HK-2 (cell line): ENCODE results near the gene MMP17.
A peak's percentile ranks its signal among the peaks of the same experiment; 100 is the strongest.
"Not testable (repeated sequence)": the region's sequence is repeated elsewhere in the genome, so short reads cannot be mapped to it uniquely, and the experiment has no call there.

Experiments used
- DNase-seq: peaks from one replicate; pipeline ENCODE4 v3.0.0-alpha.2; 2018; ENCODE audit not compliant: unreplicated experiment

The MMP17 gene

DNA sequence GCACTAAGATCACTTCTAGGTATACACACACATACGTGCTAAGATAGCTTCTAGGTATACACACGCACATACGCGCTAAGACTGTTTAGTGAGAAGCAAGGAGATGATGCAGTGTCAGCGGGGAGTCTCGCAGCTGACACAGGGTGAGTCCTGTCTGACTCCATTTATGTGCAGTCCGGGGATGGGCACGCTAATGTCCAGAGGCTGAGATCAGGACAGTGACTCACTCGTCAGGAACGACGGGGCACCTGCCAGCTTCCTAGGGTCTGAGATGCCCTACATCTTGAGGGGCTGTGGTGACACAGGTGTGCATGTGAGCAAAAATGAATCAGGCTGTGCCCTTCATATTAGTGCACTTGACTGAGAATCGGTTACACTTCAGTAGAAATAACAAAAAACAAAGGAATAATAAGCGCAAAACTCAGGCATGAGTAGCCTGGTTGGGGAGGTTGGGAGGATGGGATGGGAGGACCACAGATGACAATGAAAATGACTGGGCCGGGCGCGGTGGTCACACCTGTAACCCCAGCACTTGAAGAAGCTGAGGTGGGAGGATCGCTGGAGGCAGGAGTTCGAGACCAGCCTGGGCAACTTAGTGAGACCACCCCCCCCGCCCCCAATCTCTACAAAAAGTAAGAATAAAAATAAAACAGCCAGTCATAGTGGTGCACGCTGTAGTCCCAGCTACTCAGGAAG lies 37.1 kb downstream of the MMP17 start:
- peak; percentile 80 for DNase-seq

DNA sequence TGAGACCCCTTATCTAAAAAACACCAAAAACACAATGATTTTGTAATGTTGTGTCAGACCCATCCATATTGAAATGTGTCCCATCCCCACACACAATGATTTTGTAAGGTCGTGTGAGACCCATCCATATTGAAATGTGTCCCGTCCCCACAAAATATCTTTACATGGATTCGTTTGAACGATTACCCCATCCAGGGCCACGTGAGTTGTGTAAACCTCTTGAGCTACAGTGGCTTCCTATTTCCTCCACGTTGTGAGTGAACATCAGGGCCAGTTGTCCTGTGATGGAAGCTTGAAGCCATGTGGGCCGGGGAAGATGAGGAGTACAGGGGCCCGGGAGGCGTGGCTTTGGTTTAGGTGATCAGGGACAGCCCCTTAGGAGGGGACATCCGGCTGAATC lies 39.3 kb downstream of the MMP17 start:
- DNase-seq: no peak

DNA sequence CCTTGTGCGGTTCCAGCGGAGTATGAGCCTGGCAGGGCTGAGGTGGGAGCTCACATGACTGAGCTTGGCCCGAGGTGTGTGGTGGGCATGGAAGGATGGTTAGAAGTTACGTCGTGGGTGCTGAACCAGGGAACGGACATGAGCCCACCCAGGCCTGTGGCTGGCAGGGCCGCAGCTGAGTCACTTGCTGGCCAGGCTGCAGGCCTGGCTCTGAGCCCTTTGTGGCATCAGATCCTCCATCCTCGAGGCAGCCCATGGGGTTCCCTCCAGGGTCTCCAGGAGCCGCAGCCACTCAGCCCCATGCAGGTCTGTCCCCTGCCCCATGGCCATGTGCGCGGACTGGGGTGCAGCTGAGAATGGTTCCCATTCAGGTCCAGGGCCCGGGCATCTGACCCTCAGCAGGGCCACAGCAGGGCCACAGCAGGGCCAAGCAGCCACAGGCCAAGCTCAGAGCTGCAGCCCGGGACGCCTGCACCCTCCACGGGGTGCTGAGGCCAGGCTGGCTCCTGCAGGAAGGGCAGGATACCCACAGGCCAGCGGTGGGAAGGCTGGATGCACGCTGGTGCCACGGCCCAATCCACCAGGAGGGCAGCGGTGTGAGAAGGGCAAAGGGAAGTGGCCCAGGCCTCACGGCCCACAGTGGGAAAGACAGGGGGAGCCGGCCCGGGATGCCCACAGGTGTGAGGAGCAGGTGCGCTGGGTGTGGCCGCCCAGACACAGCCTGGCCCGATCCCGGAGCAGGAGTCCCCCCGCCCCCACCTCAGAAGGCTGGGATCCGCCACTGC lies 39.9 kb downstream of the MMP17 start:
- DNase-seq: no peak

DNA sequence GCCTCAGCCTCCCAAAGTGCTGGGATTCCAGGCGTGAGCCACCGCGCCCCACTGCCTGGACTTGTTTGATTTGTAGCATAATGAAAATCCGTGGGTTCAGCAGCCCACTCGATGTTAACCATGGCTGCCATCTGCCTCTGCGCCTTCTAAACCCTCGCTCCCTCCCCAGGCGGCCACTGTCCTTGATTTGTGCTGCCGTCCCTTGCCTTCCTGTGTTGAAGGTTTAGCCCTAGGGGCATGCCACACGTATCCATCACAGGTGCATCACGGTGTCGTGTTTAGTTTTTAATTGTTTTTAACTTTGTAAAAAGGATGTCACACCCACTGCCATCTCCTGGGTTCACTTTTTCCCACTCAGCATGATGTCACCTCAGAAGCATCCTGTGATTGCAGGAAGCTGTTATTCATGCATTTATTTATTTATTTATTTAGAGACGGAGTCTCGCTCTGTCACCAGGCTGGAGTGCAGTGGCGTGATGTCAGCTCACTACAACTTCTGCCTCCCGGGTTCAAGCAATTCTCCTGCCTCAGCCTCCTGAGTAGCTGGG lies 41.8 kb downstream of the MMP17 start:
- DNase-seq: no peak

DNA sequence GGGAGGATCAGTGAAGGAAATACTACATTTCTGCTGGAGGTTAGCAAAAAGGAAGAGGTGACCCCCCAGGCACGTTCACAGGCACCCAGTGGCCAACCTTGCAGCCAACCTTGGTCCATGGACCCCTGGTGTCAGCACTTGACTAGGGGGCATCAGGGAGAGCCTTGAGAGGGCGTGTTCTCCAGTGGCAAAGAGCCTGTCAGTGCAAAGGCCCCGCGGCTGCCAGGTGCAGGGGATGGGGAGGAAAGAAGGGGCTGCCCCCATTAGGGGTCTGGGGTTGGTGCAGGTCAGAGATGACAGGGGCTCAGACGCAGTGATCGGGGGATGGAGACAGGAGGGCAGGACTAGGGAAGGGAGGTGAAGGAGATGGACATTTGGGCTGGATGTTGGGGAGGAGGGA lies 43.5 kb downstream of the MMP17 start:
- no peak for DNase-seq

DNA sequence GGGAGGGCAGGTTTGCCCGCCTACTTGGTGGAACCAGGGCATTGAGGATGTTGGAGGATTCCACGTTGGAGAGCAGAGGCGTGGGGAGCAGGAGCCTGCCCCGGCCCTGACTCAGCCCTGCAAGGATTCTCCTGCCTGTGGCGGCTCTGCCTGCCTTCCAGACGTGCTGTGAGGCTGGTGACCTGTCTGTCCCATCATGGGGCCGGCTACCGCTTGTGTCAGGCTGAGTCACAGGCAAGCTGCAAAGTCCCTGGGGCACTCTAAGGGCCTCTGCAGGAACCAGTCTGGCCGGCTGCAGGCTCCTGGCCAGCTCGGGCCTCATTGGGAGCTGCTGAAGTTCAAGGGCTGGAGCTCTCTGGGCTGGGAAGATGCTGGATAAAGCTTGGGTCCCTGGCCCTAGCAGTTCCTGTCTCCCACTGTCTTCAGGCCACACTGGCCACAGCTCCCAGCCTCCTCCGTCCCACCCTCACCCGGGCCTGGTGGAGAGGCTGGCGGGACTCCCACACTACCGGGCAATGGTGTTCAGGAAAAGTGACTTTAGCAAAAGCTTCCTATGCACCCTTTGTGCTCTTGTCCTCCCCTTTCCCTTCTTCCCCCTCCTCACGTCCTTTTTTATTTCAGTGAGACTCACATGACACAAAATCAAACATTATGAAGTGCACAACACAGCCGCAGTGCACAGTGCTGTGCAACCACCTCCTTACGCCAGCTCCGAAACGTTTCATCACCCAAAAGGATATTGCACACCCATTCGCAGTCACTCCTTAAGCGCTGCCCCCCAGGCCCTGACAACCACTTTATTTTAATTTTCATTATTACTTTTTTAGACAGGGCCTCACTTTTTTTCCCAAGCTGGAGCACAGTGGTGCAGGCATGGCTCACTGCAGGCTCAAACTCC lies 44.2 kb downstream of the MMP17 start:
- peak; percentile 83 for DNase-seq

DNA sequence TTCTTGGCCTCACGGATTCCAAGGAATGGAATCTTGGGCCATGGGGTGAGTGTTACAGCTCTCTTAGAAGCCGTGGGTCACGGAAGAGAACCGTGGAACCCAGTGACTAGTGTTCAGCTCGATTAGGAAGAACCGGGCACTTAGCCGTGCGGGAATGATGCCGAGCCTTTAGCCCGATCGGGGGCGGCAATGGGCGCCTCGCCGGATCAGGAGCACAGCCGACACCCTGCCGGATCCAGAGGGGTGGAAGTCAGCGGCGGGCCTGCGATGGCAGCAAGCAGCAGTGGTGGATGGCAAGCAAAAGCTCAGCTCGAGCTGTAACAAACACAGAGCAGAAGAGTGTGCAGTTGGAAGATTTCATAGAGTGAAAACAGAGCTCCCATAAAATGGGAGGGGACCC lies 45.1 kb downstream of the MMP17 start:
- DNase-seq: no peak

DNA sequence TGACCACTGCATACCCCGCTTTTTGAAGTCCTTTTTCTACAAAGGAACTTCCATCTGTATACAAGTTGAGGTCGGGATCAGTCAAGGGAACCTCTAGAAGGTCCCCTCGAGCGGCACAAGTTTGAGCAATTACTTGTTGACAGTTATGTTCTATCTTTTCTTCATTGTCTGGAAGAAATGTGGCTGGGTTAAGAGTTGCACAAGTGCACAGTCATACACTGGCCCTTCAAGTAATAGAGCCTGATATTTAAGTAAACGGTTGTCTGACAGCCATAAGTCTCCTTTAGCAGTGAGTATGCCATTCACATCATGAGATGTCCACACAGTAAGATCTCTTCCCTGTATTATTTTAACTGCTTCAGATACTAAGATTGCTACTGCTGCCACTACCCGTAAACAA lies 46.8 kb downstream of the MMP17 start:
- not testable (repeated sequence) for DNase-seq

DNA sequence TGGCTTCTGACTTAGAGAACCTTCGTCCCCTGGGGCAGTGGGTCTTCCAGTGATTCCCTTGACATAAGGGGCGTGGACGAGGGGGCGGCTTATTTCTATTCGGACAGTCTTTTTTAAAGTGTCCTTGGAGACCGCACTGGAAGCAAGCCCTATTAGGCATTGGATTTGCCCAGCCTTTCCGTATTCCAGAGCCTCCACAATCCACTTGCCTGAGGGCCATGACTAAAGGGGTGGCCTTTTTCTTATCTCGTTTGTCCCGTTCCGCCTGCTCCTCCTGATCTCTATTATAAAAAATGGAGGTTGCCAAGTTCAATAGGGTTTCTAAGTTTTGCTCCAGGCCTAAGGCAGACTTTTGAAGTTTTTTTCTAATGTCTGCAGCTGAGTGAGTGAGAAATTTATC lies 49.0 kb downstream of the MMP17 start:
- DNase-seq: not testable (repeated sequence)

DNA sequence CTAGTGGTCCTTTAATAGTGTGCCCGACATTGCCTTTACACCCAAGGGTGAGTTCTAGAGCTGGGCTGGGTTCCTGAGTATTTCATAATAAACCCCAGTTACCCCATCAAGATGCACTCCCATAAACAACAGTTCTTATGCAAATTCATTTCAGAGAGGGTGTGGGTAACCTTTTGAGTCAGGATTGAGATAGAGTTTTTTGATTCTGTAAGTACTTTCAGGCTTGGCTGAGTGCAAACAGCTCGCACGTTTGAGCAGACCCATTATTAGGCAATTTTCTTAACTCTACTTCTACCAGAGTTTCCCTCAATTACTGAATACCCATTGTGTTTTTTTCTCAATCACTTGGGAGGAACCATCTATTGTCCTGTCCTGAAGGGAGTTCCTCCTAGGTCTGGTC lies 50.2 kb downstream of the MMP17 start:
- not testable (repeated sequence) for DNase-seq

DNA sequence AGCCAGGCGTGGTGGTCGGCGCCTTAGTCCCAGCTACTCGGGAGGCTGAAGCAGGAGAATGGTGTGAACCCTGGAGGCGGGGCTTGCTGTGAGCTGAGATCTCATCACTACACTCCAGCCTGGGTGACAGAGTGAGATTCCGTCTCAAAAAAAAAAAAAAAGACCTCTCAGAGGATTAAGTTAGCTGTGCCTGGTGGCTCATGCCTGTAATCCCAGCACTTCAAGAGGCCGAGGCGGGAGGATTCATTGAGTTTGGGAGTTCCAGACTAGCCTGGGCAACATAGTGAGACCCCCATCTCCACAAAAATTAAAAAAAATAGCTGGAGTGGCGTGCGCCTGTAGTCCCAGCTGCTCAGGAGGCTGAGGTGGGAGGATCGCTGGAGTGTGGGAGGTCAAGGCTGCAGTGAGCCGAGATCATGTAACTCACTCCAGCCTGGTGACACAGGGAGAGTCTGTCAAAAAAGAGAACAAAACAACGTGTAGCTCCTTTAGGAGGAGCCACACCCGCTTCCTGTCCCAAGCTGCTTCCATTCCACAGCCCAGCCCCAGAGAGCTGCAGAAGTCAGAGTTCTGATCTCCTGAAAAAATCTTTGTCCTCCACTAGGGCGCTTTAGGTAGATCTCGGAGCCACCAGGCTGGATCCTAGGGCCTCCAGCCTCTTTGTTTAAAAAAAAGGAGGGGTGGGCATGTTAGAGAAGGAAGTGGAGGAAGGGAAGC lies 54.8 kb downstream of the MMP17 start:
- no peak for DNase-seq

DNA sequence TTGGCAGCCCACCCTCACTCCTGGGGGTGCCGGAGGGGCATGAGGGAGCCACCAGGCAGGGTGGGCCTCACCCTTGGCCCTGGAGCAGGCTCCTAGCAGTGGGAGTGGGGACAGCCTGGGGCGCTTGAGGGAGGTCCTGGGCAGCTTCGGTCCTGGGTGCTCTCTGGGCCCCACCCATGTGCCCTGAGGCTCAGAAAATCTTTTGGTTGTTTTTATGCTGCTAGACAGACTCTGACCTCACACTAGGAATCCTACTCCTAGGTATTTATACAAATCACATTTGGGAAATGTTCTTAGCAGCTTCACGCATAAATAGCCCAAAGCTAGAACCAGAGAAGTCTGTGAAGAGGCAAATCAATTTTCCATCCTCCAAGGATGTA lies 55.3 kb downstream of the MMP17 start:
- DNase-seq: no peak

DNA sequence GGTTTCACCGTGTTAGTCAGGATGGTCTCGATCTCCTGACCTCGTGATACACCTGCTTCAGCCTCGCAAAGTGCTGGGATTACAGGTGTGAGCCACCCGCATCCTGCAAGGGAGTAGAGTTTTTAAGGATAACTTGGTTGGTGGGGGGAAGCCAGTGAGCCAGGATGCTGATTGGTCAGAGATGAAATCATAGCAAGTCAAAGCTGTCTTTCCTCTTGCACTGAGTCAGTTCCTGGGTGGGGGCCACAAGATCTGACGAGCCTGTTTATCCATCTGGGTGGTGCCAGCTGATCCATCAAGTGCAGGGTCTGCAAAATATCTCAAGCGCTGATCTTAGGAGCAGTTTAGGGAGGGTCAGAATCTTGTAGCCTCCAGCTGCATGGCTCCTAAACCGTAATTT lies 56.9 kb downstream of the MMP17 start:
- DNase-seq: not testable (repeated sequence)

DNA sequence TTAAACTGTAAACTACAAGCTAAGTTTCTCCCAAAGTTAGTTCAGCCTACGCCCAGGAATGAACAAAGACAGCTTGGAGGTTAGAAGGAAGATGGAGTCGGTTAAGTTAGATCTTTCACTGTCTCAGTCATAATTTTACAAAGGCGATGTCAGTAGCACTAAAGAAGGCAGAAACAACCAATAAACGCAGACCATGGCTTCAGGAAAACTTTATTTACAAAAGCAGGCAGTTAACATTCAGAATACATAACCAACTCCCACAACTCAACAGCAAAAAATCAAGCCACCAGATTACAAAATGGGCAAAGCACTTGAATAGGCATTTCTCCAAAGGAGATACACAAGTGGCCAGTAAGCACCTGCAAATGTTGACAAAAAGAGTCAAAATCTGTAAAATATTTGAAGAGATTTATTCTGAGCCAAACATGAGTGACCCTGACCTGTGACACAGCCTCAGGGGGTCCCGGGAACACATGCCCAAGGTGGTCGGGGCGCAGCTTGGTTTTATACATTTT lies 57.4 kb downstream of the MMP17 start:
- no peak for DNase-seq

DNA sequence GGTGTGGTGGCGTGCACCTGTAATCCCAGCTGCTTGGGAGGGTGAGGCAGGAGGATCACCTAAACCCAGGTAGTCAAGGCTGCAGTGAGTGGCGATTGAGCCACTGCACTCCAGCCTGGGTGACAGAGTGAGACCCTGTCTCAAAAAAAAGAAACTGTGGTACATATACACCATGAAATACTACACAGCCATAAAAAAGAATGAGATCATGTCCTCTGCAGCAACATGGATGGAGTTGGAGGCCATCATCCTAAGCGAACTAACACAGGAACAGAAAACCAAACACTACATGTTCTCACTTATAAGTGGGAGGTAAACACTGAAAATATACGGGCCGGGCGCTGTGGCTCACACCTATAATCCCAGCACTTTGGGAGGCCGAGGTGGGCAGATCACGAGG lies 63.5 kb downstream of the MMP17 start:
- DNase-seq: not testable (repeated sequence)

DNA sequence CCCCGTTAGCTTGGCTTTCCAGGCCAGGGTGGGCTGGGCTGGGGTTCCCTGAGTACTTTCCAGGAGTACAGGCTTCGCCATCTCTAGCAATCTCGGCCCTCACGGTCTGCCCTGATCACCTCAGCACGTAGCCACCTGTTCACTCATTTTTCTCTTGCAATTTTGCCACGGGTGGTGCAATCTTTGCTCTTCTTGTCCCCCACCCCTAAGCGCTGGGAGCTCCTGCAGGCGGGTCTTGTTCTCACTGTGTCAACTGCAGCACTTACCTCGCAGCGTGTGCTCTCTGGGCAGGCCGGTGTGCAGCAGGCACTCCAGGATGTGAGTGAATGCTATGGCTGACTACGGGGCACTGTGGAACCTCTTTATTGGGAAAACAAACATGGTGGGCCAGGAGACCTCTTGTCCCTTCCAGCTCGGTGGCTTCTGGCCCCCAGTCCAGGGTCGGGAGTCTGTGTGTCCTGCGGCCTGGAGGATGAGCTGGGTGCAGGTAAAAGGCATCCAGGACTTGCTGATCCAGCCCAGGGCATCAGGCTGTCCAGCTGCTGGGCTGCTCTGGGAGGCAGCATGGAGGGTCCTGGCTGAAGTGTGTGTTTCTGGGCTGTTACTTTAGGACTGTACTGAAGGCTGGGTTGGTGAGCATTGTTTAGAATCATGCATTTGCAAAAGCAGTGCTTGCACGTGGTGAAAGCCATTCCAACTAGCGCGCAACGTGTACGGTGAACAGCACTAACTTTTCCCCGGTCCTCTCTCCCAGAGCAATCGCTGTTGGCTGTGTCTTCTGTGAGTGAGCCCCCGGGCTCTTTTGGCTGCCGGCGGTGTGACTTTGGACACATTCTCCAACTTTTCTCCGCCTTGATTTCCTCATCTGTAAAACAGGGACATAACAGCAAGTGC lies 64.8 kb downstream of the MMP17 start:
- DNase-seq: no peak

DNA sequence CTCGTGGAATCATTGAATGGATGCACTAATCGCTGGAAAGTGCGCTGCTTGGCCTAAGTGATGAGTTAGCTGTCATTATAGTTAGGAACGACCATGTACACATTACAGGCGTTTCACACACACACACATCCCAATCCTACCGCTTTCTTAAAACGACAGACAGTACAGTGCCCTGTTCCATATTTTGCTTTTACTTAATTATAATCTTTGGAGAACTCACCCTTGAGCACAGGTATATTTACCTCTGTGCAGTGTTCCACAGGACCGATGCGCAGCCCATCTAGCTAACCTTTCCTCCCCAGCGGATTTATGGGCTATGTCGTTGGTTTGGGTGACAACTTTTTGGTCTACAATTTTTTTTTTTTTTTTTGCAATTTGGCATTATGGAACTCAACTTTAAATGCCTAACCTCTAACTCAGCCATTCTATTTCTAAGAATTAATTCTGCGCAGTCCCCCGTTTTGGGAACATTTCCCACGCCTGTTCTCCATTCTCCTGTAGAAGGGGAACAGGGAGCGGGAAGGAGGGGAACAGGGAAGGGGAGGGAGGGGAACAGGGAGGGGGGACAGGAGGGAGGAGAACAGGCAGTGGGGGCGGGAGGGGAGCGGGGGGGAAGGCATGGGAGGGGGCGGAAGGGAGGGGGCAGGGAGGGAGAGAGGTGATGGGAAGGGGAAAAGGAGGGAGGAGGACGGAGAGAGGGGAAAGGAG lies 65.6 kb downstream of the MMP17 start:
- DNase-seq: no peak

DNA sequence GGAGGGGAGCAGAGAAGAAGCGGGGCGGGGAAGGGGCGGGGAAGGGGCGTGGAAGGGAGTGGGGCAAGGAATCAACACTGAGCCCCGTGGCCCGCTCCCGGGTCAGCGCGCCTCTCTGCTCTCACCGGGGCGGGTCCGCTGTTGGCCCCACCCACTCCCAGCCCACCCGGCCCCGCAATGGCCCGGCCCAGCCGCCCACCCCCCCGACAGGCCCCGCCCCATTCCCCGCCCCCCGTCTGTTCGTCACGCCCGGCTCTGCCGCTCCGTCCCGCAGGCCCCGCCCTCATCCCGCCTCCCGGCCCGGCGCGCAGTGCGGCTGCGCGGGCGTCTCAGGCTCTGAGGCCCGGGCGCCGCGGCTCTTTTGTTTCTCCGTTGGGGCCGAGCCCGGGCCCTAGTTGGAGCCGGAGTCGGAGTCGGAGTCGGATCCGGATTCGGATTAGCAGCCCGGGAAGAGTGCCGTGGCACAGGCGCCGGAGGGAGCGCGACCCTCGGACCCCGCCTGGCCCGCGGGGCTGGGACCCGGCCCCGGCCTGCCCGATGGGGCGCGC lies 66.2 kb downstream of the MMP17 start, which contains the start of gene ULK1:
TSS of gene ULK1 (plus strand) at position 310 of the 548 bp plus-strand sequence. CDS start 380 bp downstream, outside the sequence.
- peak; percentile 91 for DNase-seq

DNA sequence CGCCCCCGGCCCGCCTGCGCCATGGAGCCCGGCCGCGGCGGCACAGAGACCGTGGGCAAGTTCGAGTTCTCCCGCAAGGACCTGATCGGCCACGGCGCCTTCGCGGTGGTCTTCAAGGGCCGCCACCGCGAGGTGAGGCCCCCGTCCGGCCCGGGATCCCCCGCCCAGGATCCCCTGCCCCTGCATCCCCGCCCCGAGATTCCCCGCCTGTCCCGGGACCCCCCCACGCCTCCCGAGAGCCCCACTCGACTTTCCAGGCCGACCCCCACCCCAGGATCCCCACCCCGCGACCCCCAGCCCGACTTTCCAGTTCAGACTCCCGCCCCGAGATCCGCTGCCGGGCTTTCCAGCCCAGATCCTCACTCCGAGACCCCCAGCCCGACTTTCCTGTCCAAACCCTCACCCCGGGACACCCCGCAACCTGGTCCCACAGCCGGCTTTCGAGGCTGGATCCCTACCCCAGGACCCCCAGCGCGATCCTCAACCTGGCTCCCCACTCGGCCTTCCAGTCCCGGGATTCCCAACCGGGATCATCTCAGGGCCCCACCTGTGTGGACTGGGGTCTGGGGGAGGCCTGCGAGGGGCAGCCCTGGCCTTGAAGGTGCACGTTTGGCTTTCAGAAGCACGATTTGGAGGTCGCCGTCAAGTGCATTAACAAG lies 66.9 kb downstream of the MMP17 start:
- DNase-seq: no peak
